BLaER1 treated with 17β-estradiol and CSF1 and Interleukin-3, amounts not matched to agents 10 nM and 100 nM (cell line): ENCODE results near the gene C3orf22.
A peak's percentile ranks its signal among the peaks of the same experiment; 100 is the strongest.

Experiments used
- H3K27ac ChIP-seq, 11 experiments: shearing (Covaris generic); formaldehyde crosslinking; 2 replicates each; pipeline ENCODE4 v1.8.1; 2022
- H3K27me3 ChIP-seq, 11 experiments: shearing (Covaris generic); formaldehyde crosslinking; 2 replicates each; pipeline ENCODE4 v1.8.1; 2022
- H3K36me3 ChIP-seq, 11 experiments: shearing (Covaris generic); formaldehyde crosslinking; 2 replicates each; pipeline ENCODE4 v1.8.1; 2022
- H3K4me1 ChIP-seq, 10 experiments: shearing (Covaris generic); formaldehyde crosslinking; 2 replicates each; pipeline ENCODE4 v1.8.1; 2022
- H3K4me2 ChIP-seq, 11 experiments: shearing (Covaris generic); formaldehyde crosslinking; 2 replicates each; pipeline ENCODE4 v1.8.1; 2022
- H3K4me3 ChIP-seq, 10 experiments: shearing (Covaris generic); formaldehyde crosslinking; 2 replicates each; pipeline ENCODE4 v1.8.1; 2022
- H3K9ac ChIP-seq, 11 experiments: shearing (Covaris generic); formaldehyde crosslinking; 2 replicates each; pipeline ENCODE4 v1.8.1; 2022
- H3K9me3 ChIP-seq, 11 experiments: shearing (Covaris generic); formaldehyde crosslinking; replicated peaks in 1 of 11; 2 replicates each; pipeline ENCODE4 v1.8.1; 2022
- H4K20me1 ChIP-seq, 11 experiments: shearing (Covaris generic); formaldehyde crosslinking; 2 replicates each; pipeline ENCODE4 v1.8.1; 2022
- Cebpa-rat ChIP-seq, 11 experiments: shearing (Covaris generic); IDR thresholded peaks; 2 replicates each; pipeline ENCODE4 v1.8.1; 2022

The C3orf22 gene

DNA sequence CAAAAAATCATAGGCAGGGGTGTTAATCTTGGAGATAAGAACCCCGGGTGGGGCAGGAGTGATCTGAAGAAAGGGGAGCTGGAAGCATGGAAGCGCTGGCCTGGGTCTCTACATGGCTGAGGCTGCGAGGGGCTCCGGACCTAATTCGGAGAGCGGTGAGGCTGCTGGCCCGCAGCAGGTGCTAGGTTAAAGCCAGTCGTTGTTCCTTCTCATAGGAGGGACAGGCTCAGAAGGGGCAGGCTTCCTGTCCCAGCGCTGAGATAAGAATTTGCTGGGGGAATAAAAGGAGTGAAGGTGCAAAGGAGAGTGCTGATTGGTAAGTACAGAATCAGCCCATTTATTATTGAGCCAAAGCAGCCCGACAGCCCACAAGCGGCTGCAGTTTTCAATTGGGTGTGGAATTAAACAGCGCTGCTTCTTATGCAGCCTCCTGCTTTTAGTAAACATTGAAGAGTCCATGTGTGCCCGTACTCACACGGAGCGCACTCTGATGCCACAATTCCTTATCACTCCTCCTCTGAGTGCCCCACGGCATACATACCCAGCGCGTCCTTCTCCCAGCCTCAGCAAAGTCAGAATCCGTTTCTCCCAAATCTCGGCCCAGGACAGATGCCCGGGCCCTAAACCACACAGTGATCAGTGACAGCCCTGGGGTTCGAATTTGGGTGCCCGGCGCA, 17.6 kb downstream of the C3orf22 start:
- Histone ChIP-seq H3K36me3 (no peaks in the 10 kb centered on the region), H3K4me1 (peaks cover 51 to 76% (median 67%) of the 10 kb centered on the region in 10 experiments), H3K9me3 (peaks cover 0 to 13% (median 11%) of the 10 kb centered on the region in 11 experiments; a peak in 14 of 22 replicates), H3K9ac (peak overlapping the region; percentile 29 to 76 (median 56); a peak in 16 of 22 replicates), H3K4me2 (peak overlapping the region; percentile 67 to 95 (median 80)), H3K27me3 (no peaks in the 10 kb centered on the region), H4K20me1 (no peaks in the 10 kb centered on the region; a peak in 1 of 22 replicates), H3K4me3 (peak overlapping the region in 2 of 10 experiments; percentile 28 to 30; a peak in 2 of 20 replicates), H3K27ac (peak overlapping the region; percentile 51 to 86 (median 74))
- no peak for TF ChIP-seq Cebpa-rat (IDR thresholded peaks at IDR 0.05)

DNA sequence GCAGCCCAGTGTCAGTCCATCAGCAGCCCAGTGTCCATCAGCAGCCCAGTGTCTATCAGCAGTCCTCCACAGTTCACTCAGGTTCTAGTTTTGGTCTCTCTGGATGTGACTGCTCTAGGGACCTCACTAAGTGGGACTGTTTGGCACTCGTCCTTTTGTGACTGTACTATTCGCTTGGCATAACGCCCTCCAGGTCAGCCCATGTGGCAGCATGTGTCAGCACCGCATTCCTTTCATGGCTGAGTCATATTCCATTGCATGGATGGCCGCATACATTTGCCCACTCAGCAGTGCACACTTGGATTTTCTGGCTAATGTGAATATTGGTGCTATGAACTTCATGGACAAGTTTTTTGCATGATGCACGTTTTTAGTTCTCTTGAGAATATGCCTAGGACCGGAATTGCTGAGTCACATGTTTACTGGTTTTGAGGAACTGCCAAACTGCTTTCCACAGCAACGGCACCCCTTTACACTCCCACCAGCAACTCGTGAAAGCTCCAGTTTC, 18.3 kb downstream of the C3orf22 start:
- peak overlapping the region in 1 of 10 experiments; percentile 30; a peak in 2 of 20 replicates for H3K4me3 ChIP-seq
- peaks cover 0 to 13% (median 11%) of the 10 kb centered on the region in 11 experiments; a peak in 14 of 22 replicates for H3K9me3 ChIP-seq
- H3K36me3 ChIP-seq, result no peaks in the 10 kb centered on the region
- H4K20me1 ChIP-seq, result no peaks in the 10 kb centered on the region; a peak in 1 of 22 replicates
- no peaks in the 10 kb centered on the region for H3K27me3 ChIP-seq
- peak overlapping the region; percentile 51 to 86 (median 74); a peak in 21 of 22 replicates for H3K27ac ChIP-seq
- peak overlapping the region in 8 of 11 experiments; percentile 37 to 76 (median 63); a peak in 13 of 22 replicates for H3K9ac ChIP-seq
- H3K4me2 ChIP-seq, result peak overlapping the region; percentile 67 to 95 (median 80)
- no peak for TF ChIP-seq Cebpa-rat (IDR thresholded peaks at IDR 0.05)
- H3K4me1 ChIP-seq, result peaks cover 47 to 75% (median 66%) of the 10 kb centered on the region in 10 experiments

DNA sequence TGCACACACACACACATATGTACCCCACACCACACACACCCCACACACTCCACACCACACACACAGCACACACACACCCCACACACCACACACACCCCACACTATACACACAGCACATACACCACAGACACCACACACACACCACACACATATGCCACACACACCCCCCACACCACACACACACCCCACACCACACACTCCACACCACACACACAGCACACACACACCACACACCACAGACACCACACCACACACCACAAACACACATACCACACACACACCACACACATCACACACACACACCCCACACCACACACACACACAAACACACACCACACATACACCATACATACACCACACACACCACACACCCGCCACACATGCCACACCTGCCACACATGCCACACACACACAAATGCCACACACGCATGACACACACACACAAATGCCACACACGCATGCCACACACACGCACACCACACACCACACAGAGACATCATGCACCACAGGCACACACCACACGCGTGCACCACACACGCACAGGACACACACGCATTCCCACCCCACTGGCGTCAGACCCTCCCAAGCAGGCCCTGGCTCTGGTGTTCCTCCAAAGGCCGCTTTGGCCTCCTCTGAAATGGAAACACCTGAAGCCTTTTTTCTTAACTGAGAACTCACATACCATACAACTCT, 19.0 kb downstream of the C3orf22 start:
- no peak for TF ChIP-seq Cebpa-rat (IDR thresholded peaks at IDR 0.05)
- Histone ChIP-seq H3K9ac (peak overlapping the region in 4 of 11 experiments; percentile 24 to 34 (median 30); a peak in 4 of 22 replicates), H3K36me3 (no peaks in the 10 kb centered on the region), H3K27me3 (no peaks in the 10 kb centered on the region), H3K27ac (peak overlapping the region; percentile 2 to 86 (median 74); a peak in 18 of 22 replicates), H3K4me3 (no peak overlapping the region), H3K9me3 (peaks cover 0 to 13% (median 11%) of the 10 kb centered on the region in 11 experiments; a peak in 14 of 22 replicates), H4K20me1 (no peaks in the 10 kb centered on the region; a peak in 1 of 22 replicates), H3K4me1 (peaks cover 40 to 69% (median 59%) of the 10 kb centered on the region in 10 experiments), H3K4me2 (peak overlapping the region; percentile 67 to 95 (median 80))

GRCh38 chr3:126538966-126539365, 19.8 kb downstream of the C3orf22 start:
- Histone ChIP-seq H3K36me3 (no peaks in the 10 kb centered on the region), H4K20me1 (no peaks in the 10 kb centered on the region; a peak in 1 of 22 replicates), H3K27me3 (no peaks in the 10 kb centered on the region), H3K4me1 (peaks cover 33 to 67% (median 52%) of the 10 kb centered on the region in 10 experiments), H3K27ac (peak overlapping the region in 5 of 11 experiments; percentile 1 to 86 (median 68); a peak in 5 of 22 replicates), H3K9ac (no peak overlapping the region), H3K9me3 (peaks cover 0 to 13% (median 11%) of the 10 kb centered on the region in 11 experiments; a peak in 14 of 22 replicates), H3K4me3 (no peak overlapping the region), H3K4me2 (peak overlapping the region in 5 of 11 experiments; percentile 3 to 91 (median 88); a peak in 7 of 22 replicates)
- no peak for TF ChIP-seq Cebpa-rat (IDR thresholded peaks at IDR 0.05)

- Histone ChIP-seq H4K20me1 (no peaks in the 10 kb centered on the region; a peak in 1 of 22 replicates), H3K4me1 (peaks cover 33 to 68% (median 52%) of the 10 kb centered on the region in 10 experiments), H3K4me2 (peak overlapping the region in 8 of 11 experiments; percentile 33 to 90 (median 63); a peak in 13 of 22 replicates), H3K9me3 (peaks cover 0 to 13% (median 11%) of the 10 kb centered on the region in 11 experiments; a peak in 14 of 22 replicates), H3K27ac (peak overlapping the region in 4 of 11 experiments; percentile 1 to 72 (median 8); a peak in 5 of 22 replicates), H3K27me3 (no peaks in the 10 kb centered on the region), H3K9ac (peak overlapping the region in 1 of 11 experiments; percentile 6; a peak in 2 of 22 replicates), H3K36me3 (no peaks in the 10 kb centered on the region), H3K4me3 (no peak overlapping the region)
- TF ChIP-seq Cebpa-rat (IDR thresholded peaks at IDR 0.05), result no peak
Measured at GRCh38 chr3:126538316-126538715, 20.4 kb downstream of the C3orf22 start.

- Histone ChIP-seq H3K36me3 (no peaks in the 10 kb centered on the region), H3K4me1 (peaks cover 33 to 73% (median 54%) of the 10 kb centered on the region in 10 experiments), H3K4me3 (no peak overlapping the region), H3K9me3 (peaks cover 0 to 13% (median 11%) of the 10 kb centered on the region in 11 experiments; a peak in 14 of 22 replicates), H3K9ac (no peak overlapping the region; a peak in 1 of 22 replicates), H3K4me2 (peak overlapping the region; percentile 33 to 88 (median 59); a peak in 20 of 22 replicates), H3K27me3 (no peaks in the 10 kb centered on the region), H4K20me1 (no peaks in the 10 kb centered on the region; a peak in 1 of 22 replicates), H3K27ac (peak overlapping the region in 4 of 11 experiments; percentile 1 to 72 (median 8); a peak in 5 of 22 replicates)
- no peak for TF ChIP-seq Cebpa-rat (IDR thresholded peaks at IDR 0.05)
Measured at GRCh38 chr3:126537730-126538281, 20.9 kb downstream of the C3orf22 start.

GRCh38 chr3:126537116-126537729, 21.5 kb downstream of the C3orf22 start:
- Histone ChIP-seq H3K27me3 (no peaks in the 10 kb centered on the region), H3K27ac (no peak overlapping the region; a peak in 2 of 22 replicates), H3K4me3 (no peak overlapping the region), H4K20me1 (no peaks in the 10 kb centered on the region; a peak in 1 of 22 replicates), H3K9me3 (peaks cover 0 to 8% (median 6%) of the 10 kb centered on the region in 11 experiments; a peak in 14 of 22 replicates), H3K9ac (no peak overlapping the region), H3K4me1 (peaks cover 33 to 79% (median 54%) of the 10 kb centered on the region in 10 experiments), H3K4me2 (peak overlapping the region; percentile 33 to 88 (median 59); a peak in 21 of 22 replicates), H3K36me3 (no peaks in the 10 kb centered on the region)
- TF ChIP-seq Cebpa-rat (IDR thresholded peaks at IDR 0.05), result no peak

DNA sequence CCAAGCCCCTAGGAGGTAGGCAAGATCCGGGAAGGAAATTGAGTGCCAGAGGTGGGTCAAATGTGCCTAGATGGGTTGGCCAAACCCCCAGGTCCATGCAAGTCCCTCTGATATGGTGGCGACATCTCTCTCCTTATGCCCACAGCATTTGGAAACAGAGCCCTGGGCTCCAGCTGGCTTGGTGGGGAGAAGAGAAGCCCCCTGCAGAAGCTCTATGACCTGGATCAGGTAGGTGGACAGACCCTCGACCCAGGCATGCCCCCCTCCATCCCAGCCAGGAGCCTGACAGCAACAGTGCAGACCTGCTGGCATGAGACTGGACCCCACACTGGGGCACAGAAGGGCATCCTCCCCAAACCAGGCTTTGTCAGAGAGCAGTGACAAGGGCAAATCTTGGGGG, 22.6 kb downstream of the C3orf22 start:
- no peak for TF ChIP-seq Cebpa-rat (IDR thresholded peaks at IDR 0.05)
- Histone ChIP-seq H4K20me1 (no peaks in the 10 kb centered on the region; a peak in 1 of 22 replicates), H3K4me3 (no peak overlapping the region), H3K27ac (0 out of 22 replicates have a peak overlapping the region, but pooled peaks of 1 of the 11 experiments have one; percentile 25), H3K4me1 (peaks cover 30 to 80% (median 52%) of the 10 kb centered on the region in 10 experiments), H3K4me2 (no peak overlapping the region), H3K9ac (no peak overlapping the region), H3K27me3 (no peaks in the 10 kb centered on the region), H3K36me3 (no peaks in the 10 kb centered on the region), H3K9me3 (no peaks in the 10 kb centered on the region)
